Stimulated activated CD8-positive, alpha-beta memory T cell treated with anti-CD3 and anti-CD28 coated beads, Interleukin-15, amount 100 ng/mL, for 48 hours (primary cell): ENCODE data around the gene OR2A1.
"Not testable (repeated sequence)": the region's sequence is repeated elsewhere in the genome, so short reads cannot be mapped to it uniquely, and the experiment has no call there.

Experiments used
- DNase-seq, 2 donors: peaks; one replicate each; pipeline ENCODE4 v3.0.0-alpha.2; 2020; ENCODE audit warnings: low read depth in 2 of 2

OR2A1 gene

DNA sequence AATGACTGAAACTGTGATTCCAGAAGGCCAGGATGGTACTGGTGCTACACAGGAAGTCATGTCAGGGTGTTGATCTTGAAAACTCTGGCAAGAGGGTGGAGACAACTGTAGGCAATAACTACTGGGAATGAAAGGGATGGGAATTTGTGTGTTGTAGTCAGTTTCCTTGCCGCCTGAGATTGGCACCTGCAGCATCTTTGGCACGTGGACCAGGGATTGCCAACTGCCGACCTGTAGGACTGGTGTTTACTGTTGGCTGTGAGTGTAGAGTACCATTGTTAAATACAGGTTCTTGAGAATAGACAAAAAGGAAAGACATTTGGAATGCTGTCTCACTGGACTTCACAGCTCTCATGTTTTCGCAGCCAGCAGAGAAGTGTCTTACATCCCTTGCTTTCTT lies 11.1 kb downstream of the OR2A1 start:
- DNase-seq, result not testable (repeated sequence)

DNA sequence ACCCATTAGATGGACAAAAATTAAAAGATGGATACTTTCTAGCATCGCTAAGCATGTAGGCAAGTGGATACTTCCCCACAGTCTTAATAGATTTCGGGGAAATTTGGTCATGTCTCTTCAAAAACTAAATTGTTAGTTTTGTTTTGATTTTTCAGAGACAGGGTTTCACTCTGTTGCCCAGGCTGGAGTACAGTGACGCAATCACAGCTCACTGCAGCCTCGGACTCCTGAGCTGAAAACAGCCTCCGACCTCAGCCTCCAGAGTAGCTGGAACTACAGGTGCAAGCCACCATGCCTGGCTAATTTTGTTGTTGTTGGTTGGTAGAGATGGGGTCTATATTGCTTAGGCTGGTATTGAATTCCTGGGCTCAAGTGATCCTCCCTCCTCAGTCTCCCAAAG lies 13.6 kb downstream of the OR2A1 start:
- DNase-seq, result not testable (repeated sequence)

DNA sequence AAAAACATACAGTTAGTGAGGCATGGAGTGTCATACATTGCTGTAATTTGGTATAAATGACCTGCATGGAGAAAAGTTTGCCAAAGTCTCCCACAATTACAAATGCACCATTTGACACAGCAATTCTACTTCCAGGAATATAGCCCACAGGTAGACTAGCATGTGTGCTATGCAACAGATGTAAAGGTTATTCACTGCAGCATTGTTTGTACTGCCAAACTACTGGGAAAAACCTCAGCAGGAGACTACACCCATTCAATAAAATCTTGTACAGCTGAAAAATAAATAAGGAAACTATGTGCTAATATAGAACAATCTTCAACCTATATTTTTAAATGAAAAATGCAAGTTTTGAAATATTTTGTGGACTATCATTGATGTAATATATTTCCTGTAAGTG lies 17.8 kb downstream of the OR2A1 start:
- DNase-seq, result not testable (repeated sequence)

DNA sequence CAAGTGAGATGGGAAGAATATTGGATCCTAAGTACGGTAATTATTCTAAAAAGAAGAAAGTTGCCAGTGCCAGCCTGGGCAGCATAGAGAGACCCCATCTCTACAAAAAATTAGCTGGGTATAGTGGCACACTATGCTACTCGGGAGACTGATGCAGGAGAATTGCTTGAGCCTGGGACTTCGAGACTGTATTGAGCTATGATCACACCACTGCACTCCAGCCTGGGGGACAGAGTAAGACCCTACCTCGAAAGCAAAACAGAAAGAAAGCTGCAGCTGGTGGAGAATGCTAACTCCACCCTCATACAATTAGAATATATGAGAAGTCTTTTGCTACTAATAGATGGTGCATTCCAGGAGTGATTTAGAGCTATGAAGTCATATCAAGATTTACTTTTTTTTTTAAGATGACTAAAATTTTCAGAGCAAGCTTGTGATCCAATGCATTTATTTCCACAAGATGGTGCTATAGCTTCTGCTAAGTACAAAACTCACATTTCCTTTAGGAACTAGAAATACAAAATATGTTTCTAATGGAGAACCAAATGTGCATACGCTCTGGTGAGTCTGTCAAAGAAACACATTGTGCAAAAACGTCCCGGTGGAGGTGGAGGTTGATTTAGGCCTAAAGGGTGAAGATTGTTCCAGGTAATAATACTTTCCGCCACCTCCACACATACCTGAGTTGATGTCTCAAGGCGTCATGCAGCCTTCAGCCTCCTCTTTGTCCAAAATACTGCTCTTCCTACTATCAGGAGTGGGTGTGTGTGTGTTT lies 19.2 kb downstream of the OR2A1 start:
- not testable (repeated sequence) for DNase-seq

DNA sequence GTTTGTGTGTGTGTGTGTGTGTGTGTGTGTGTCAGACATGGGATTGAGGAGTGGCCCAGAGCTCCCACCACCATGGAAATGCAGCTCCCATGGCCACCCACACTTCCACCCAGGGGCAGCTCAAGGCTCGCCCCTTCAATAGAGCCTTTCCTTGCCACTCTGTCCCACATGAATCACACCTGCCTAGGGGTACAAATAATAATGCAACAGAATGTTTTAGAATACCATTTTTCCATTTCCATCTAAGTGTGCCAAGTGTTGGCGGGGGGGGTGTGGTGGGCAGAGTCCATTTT lies 19.7 kb downstream of the OR2A1 start:
- not testable (repeated sequence) for DNase-seq

DNA sequence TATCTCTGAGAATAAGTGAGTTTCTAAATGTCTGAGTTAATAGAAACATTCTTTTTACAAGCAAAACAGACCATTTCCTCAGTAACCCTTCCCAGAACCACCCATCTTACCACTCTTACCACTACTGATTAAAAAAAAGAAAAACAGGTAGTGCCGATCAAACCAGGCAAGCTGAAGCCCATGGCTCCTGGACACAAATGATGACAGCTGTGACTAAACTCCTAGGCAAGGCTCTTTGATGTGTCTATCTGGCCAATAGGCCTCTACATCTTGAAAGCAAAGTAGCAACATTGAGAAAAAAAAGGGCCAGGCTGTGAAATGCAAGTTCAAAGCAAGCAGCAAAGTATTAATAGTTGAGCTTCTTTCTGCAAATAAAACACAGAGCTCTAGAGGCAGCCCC lies 36.4 kb downstream of the OR2A1 start:
- DNase-seq, result not testable (repeated sequence)

DNA sequence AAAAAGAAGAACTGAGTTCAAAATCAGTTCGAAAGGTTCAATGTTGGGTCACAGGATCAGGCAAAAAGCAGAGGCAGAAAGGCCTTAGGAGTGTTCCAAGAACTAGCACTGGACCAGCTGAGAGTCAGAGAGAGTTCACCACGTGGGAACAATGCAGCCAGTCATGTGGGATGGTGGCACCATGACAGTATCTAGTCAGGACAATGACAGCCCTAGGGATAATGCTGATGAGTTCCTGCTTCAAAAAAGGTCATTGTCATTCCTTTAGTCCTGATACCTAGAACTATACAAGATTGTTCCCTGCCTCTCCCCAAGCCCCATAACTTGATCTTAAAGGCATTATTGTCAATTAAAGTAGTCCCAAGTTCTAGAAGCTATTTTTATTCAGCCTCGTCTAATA lies 39.4 kb downstream of the OR2A1 start:
- not testable (repeated sequence) for DNase-seq

DNA sequence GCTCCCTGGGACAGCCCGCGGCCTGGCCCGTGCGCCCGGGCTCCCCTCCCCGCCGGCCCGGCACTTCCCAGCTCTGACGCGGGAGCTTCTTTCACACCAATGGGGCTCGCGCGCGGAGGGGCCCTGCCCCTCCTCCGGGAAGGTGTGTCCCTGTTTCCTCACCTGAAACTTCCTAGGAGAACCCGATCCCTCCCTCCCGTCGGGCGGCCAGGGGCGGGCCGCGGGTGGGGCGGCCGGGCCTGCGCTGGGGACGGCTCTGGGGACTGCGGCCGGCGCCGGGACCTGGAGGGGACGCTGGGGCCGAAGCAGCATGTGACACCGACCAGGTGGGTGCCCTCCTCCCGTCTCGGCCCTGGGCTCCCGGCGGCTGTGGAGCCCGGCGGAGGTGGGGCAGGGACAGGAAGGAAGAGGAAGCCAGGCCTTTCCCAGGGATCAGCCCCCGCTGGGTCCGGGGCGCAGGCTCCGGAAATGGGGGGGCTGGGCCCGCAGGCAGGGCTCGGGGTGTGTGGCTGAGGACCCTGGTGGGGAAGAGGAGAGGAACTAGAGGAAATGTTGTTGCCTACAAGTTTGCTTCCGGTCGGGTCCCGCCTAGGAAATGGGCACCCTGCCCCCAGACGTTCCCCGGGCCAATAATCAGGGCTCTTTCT lies 43.1 kb downstream of the OR2A1 start, which contains the start of gene ARHGEF5:
Gene ARHGEF5 (plus strand): TSS at position 227 of the 647 bp plus-strand sequence. CDS start 7,268 bp downstream, outside the sequence.
- not testable (repeated sequence) for DNase-seq

DNA sequence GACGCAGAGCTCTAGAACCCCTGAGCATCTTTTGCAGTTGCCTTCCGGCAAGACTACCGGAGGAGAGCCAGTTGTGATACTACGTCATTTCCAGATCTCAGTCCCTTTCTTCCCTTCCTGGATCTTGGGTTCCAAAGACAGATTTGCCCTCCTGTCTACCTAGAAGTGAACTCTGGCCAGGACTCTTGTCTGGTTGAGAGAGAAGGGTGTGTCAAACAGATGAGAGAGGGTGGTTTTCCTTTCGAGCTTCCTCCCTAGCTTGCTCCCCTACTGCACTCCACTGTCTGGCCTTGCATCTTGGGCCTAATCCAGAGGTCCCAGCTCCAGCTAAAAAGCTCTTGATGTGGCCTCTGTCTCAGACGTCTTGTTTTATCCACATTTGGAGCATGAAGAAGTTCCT lies 44.0 kb downstream of the OR2A1 start:
- DNase-seq, result not testable (repeated sequence)

DNA sequence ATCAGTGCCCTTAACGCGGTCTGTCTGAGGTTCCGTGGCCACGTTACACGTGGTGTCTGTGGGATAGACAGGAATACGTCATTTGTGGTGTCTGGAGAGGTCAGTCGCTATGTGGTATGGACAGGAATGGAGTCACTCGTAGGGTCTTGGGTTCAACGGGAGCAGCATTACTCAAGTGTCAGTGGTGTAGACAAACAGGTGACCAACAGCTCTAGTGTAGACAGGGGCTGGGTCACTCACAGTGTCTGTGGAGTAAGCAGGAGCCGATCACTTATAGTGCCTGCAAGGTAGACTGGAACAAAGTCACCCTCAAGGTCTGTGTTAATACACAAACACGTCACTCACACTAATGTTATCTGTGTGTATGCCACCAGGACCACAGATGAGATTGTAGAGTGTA lies 44.6 kb downstream of the OR2A1 start:
- DNase-seq, result not testable (repeated sequence)

DNA sequence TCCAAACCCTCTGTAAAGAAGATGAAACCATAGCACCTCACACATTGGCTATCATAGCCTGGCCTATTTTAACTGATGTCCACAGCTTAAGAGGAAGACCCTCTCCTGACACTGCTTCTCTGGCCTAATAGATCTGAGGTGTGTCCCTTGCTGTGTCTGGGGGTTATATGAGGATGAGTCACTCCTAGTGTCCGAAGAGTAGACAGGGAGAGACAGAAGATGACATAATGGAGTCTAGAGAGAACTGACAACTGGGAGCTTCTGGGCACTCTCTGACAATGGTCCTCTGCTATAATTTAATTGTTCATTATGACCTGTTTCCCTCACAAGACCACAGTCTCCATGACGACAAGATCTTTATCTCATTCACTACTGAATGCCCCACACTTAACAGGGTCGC lies 49.8 kb downstream of the OR2A1 start:
- not testable (repeated sequence) for DNase-seq

DNA sequence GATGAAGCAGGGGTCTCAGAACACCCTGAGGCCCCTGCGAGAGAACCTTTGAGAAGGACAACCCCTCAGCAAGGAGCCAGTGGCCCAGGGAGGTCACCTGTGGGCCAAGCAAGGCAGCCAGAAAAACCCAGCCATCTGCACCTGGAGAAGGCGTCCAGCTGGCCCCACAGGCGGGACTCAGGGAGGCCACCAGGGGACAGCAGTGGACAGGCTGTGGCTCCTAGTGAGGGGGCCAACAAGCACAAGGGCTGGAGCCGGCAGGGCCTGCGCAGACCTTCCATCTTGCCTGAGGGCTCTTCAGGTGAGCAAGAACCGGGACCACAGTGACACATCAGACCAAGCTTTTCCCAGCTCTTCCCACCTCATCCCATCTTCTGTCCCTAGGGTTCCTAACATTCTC lies 53.3 kb downstream of the OR2A1 start:
- DNase-seq, result not testable (repeated sequence)

DNA sequence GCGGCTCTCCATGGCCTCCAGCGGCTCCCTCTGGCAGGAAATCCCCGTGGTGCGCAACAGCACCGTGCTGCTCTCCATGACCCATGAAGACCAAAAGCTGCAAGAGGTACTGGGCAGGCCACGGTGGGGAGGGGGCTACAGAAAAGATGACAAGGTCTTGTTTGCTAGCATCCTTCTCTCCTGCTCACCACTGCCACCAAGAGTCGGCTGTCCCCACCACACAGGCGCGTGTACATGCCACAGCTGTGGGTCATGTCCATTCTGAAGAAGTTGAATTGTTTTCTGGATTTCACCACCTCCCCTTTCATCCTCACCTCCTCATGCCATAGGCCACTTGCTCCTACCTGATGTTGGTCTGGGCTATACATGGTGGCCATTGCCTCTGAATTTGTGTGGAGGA lies 55.0 kb downstream of the OR2A1 start:
- DNase-seq, result not testable (repeated sequence)

DNA sequence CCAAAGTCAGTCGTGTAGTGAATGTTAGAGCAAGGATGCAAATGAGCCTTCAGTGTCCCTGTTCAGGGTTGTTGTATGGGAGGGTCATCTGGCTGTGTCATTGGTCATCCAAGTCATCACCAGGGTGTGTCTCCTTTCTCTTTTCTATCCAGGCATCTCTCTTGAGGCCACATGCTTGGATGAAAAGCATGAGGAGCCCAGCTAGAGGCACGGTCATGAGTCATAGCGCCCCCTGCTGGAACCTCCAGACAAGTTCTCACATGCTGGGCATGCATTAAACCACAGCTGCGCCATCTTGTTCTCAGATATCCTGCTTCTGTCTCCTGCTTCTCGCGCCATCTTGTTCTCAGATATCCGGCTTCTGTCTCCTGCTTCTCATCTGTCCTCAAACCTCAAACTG lies 57.0 kb downstream of the OR2A1 start:
- DNase-seq, result not testable (repeated sequence)
